Coronary artery (tissue), 2 donors: ENCODE results near the gene PTPRM.

Experiments used
- DNase-seq: peaks from one replicate; pipeline ENCODE4 v3.0.0-alpha.2; 2017; ENCODE audit warnings: low spot score
- H3K27ac ChIP-seq, 2 donors: fragments of 200-600 bp; sonication (generic); one replicate each; pipeline ENCODE4 v1.5.1; 2016 to 2019
- H3K4me3 ChIP-seq: fragments of 200-600 bp; sonication (generic); 2 replicates; pipeline ENCODE4 v1.5.1; 2016; ENCODE audit warnings: mild to moderate bottlenecking, moderate library complexity
- TF ChIP-seq, protein P1 (sequence below): fragments of 200-600 bp; sonication (generic); IDR thresholded peaks from one replicate; pipeline ENCODE4 v1.5.1; 2019; ENCODE audit warnings: antibody characterized with exemption

PTPRM gene

DNA sequence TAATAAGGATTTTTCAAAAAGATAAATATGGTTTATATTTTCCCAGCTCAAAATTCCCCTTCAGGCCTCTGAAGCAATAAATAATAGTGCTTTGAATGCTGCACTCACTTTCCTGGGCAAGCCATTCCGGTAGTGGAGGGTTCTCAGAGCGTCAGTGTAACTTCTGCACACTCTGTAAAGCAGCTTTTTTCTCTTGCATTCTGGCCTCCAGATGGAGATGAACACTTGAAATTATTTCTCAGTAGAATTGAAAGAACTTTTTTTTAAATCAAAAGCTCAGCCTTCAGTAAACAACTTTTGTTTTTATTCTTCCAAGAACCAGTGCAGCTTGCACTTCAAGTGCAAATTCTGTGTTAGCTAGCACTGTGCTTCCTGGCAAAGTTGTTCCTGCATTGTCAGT lies 761.0 kb downstream of the PTPRM start:
- TF ChIP-seq, protein P1, sequence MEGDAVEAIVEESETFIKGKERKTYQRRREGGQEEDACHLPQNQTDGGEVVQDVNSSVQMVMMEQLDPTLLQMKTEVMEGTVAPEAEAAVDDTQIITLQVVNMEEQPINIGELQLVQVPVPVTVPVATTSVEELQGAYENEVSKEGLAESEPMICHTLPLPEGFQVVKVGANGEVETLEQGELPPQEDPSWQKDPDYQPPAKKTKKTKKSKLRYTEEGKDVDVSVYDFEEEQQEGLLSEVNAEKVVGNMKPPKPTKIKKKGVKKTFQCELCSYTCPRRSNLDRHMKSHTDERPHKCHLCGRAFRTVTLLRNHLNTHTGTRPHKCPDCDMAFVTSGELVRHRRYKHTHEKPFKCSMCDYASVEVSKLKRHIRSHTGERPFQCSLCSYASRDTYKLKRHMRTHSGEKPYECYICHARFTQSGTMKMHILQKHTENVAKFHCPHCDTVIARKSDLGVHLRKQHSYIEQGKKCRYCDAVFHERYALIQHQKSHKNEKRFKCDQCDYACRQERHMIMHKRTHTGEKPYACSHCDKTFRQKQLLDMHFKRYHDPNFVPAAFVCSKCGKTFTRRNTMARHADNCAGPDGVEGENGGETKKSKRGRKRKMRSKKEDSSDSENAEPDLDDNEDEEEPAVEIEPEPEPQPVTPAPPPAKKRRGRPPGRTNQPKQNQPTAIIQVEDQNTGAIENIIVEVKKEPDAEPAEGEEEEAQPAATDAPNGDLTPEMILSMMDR: no peak
- H3K27ac ChIP-seq: no peak overlapping the region
- DNase-seq: no peak
- no peak overlapping the region for H3K4me3 ChIP-seq

DNA sequence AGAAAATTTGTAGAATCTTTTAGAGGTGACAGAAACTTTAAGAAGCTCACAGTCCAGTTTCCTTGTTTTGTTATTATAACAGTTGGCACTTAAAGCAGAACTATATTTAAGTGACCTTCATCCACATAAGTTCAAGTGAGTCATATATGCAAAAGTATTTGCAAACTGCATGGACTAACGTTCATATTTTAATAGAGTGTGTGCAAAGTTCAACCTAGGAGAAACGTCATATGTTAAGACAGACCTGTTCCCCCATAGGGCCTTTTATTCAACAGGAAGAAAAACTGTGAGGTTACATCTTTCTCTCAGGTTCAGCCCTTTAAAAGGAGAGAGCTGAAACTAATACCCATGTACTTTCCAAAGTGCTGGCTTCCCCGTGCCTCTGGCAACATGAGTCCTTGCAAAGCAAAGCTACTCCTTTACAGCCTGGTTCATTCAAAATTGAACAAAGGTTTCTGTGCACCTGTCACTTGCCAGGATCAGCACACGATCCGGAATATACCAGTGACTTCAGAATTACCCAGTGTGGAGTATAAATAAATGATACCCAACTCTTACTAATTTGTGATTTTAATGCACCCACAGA lies 762.2 kb downstream of the PTPRM start:
- TF ChIP-seq, protein P1: no peak
- no peak for DNase-seq
- Histone ChIP-seq H3K4me3 (no peak overlapping the region), H3K27ac (no peak overlapping the region)

DNA sequence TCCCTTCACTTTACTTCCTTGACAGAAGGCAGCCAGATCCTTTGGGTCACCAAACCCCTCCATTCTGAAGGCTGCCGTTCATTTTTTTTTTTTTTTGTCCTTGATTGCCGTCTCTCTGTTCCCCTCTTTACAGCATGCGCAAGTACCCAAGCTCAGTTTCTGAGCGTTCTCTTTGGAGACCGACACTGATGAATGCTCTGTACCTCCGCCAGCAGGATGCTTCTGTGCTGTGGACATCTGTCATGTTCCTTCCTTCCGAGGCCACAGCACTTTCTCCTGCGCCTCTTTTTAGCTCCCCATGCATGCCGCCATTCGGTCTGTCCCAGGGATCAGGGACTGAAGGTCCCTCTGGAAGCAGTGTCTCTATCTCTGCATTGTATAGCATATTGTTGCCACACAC lies 763.5 kb downstream of the PTPRM start:
- Histone ChIP-seq H3K27ac (no peak overlapping the region), H3K4me3 (no peak overlapping the region)
- DNase-seq: no peak
- TF ChIP-seq, protein P1: no peak

- no peak overlapping the region for H3K27ac ChIP-seq
- TF ChIP-seq, protein P1: no peak
- no peak for DNase-seq
- no peak overlapping the region for H3K4me3 ChIP-seq
These were observed 765.2 kb downstream of the PTPRM start for GRCh38 chr18:8332286-8332685.

DNA sequence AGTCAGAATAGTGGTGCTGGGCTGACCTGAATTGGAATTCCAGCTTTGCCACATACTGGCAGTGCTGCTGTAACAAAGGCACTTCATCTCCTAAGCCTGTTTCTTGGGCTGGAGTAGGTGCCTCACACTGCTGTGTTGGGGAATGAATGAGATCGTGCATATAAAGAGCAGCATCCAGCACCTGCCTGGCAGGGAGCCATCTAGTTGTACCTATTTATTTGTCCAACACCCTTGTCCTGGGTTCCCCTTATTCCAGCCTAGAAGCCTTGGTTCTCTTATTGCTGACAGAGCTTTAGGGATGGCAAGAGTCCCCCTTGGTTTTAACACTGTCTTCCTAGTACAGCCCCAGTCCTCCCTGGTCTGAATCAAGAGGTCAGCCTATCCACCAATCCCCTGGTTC lies 766.8 kb downstream of the PTPRM start:
- DNase-seq: no peak
- TF ChIP-seq, protein P1: no peak
- Histone ChIP-seq H3K4me3 (no peak overlapping the region), H3K27ac (no peak overlapping the region)

DNA sequence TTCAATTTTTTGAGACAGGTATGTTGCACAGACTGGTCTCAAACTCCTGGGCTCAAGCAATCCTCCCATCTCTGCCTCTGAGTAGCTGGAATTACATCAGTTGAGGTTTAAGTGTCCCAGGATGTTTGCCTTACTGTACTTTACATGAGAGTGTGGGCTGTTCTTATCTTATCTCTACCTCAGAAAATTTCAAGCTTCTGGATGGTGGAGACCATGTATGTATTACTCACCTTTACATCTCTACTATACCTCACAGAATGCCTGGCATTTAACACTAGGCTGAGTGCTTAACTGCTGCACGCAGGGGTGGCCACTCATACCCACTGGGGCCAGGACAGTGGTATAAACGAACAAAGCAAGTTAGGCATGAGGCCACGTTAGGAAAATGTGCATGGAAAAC lies 770.1 kb downstream of the PTPRM start:
- TF ChIP-seq, protein P1: no peak
- Histone ChIP-seq H3K4me3 (no peak overlapping the region), H3K27ac (no peak overlapping the region)
- no peak for DNase-seq

DNA sequence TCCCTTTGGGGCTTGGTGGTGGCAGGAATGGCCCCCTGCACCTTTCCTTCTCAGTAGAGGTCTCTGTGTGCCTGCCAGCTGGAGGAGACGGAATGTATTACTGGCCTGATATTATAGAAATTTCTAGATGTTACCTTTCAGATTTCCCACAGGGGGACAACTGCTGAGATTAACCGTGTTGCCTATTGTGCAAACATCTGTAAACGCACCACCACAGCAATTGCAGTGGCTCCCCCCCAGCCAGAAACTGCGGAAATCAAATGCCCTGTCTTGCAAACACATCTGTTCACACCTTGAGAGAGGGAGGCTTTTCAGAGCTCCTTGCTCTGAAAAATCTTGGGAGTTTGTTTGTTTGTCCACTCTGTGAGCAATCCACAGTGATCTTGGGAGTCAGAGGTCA lies 772.1 kb downstream of the PTPRM start:
- TF ChIP-seq, protein P1: no peak
- Histone ChIP-seq H3K27ac (no peak overlapping the region), H3K4me3 (no peak overlapping the region)
- DNase-seq: no peak
